Pulmonary artery endothelial cell (primary cell): ENCODE data around the gene ALAS1. TPM values are rescaled to one million over a fixed set of nuclear protein-coding genes. Genes with fewer than 3 reads are reported as not detected.
"Not testable (repeated sequence)": the region's sequence is repeated elsewhere in the genome, so short reads cannot be mapped to it uniquely, and the experiment has no call there.

ENCODE experiments used
- DNase-seq: peaks from one replicate; pipeline ENCODE4 v3.0.0-alpha.2; 2011; ENCODE audit warnings: low read depth, low spot score
- total RNA-seq: library from RNA; depleted of rRNA; stranded (reverse); fragments of >200 nt; gene quantifications from 2 replicates; pipeline ENCODE4 v1.2.3, GENCODE V29; 2014

Gene ALAS1
- total RNA-seq, 1 donor from 2014 or later = 58.4 TPM

DNA sequence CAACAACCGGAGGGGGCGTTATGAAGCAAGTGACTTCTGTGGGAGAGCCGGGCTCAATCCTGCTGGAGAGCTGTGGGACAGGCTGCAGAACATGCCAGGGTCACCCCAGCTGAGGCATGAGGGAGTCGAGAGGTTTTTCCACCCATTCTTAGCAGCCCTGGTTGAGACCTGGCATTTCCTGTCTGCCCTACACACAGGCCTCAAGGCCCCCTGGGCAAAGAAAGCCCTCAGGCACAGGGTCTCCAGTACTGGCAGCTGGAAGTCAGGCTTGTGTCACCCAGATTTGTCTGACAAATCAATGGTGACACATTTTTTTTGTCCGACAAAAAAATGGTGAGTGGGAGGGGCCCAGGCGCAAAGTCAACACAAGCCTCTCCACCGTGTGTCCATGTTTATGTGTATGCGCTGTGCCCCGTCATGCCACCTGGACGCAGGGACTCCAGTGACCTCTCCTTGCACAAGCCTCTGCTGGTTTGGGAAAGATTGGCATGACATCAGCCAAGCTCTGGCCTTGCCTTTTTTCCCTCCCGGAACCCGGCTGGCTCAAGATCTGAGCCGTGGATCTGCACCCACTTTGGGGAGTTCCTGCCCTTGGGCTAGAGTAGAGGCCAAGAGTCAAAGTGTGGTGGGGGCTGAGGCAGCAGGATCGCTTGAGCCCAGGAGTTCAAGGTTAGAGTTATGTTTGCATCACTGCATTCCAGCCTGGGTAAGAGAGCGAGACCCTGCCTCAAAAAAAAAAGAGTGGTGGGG, 20.8 kb upstream of the ALAS1 start:
- no peak for DNase-seq

DNA sequence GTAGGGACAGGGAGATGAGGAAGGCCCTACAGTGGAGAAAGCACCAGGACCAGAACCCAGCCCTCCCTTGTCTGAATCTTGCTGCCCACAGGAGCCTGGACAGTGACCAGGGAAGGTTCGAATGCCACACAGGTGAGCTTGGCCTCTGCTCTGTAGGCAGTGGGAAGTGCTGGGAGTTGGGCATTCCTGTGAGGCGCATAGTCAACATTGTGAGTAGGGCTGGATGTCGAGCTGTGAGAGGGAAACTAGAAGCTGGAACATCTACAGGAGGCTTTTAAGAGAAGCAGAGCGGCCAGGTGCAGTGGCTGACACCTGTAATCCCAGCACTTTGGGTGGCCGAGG, 20.3 kb upstream of the ALAS1 start:
- no peak for DNase-seq

DNA sequence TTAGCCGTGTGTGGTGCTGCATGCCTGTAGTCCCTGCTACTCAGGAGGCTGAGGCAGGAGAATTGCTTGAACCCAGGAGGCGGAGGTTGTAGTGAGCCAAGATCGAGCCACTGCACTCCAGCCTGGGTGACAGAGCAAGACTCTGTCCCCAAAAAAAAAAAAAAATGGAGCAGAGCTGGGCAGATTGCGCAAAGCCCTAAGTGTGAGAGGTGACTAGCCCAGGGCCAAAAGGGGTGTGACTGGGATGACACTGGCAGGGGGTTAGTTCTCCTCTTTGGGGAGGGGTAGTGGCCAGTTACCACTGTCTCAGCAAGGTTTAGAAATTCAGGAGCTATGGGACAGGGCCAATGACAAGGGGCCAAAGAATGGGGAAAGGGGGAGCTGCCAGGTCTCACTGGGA, 19.8 kb upstream of the ALAS1 start:
- not testable (repeated sequence) for DNase-seq

DNA sequence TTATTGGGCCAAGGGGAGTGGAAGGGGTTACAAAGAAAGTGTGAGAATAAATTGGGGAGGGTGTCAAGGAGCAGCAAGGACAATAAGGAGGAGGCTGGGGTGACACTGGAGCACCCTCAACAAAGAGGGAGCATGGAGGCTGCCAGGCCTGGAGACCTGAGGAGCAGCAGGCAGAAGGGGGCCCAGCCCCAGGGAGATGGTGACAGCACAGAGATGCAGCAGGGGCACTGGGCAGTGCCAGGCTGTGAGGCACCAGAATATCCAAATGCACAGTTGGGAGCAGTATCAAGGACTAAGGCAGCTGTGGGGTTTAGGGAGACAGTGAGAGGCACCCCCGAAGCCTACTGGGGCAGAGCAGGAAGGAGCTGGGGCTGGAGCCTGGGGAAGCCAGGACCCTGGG, 19.4 kb upstream of the ALAS1 start:
- DNase-seq = no peak

DNA sequence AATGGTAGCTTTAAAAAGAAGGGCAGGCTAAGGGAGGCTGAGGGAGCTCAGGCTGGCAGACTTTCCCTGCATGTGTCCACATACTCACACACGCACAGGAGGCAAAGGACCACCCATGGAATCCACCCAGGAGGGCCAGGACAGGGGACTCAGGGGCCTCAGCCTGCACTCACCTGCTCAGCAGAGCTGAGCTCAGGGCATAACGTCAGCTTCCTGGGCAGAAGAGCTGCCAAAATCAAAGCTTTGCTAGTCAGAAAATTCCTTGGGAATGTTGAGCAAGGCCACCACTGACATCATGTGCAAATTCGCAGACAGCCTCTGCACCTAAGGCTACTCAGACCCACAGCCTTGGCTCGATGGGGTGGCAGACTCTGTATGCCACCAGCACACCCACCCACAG, 16.4 kb upstream of the ALAS1 start:
- DNase-seq = no peak

DNA sequence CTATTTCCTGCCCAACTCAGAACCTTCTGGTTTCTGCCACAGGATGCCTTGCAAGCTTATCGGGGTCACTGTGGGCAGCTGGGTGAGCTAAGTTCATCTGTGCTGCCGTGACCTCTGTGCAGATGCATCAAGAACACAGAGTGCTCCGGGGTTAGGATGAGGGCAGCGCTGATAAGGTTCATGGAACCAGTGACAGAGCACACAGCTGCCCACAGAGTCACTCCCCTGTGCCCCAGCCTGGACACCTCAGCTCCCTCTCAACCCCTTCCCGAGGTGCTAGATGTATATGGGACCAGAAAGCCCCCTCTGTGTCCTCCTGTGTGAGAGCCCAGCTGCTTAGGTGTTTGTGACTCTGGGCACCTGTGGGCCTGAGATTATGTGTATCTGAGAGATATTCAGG, 15.8 kb upstream of the ALAS1 start:
- DNase-seq = no peak

DNA sequence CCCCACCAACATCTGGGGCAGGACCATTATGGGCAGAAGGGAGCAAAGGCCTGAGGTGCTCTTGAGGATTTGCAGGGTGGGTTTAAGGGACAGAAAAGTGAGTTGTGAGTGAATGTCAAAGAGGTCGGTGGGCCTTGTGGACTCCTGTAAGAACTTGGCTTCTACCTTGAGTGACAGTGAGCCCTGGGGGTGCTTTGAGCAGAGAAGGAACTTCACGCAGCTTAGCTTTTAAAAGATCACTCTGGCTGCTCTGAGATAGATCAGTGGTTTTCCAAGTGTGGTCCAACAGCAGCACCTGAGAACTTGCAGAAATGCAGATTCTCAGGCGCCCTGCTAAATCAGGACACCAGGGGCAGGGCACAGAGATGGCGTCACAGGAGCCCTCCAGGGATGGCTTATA, 15.3 kb upstream of the ALAS1 start:
- DNase-seq = no peak

DNA sequence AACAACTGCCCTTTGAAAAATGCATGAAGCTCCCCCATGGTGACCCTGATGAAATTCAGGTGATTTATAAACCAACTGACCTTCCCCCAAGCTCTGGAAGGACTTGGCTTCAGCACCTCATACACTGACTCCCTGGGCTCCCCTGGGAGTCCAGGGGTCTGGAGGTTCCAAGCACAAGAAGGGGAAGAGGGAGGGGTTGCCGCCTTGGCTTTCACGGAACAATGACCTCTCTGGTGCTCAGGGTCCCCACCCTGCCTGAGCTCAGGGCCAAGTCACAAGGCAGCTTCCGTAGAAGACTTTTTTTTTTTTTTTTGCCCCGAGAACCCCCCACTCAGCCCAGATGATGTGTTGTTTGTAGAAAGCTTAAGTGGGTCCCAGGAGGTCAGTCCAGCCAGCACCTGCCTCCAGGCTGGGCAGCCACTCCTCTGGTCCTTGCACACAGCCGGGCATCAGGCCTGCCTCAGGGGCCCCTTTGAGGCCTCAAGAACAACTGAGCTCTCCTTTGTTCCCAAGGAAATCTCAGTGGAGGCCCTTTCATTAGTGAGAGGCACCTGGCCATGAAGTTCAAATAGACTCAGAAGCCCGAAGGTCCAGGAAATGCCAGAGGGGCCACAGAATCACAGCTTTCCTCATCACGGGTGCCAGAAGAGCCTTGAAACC, 14.0 kb upstream of the ALAS1 start:
- DNase-seq = no peak

DNA sequence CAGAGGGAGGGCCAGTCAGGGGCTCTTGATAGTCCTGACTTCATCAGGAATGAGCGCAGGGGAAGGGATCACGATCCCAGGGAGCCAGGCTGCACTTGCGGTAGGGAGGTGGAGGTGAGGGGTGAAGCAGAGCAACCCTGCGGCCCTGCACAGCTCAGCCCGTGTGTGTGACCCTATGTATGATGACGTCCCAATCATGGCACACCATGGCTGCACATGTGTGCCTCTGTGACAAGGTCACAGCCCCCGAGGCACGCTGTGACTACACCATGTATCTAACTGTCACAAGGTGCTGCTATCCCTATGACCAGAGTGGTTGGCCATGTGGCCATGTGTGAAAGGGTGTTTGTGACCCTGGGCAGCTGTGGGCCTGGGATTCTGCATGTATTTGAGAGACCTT, 13.3 kb upstream of the ALAS1 start:
- no peak for DNase-seq

DNA sequence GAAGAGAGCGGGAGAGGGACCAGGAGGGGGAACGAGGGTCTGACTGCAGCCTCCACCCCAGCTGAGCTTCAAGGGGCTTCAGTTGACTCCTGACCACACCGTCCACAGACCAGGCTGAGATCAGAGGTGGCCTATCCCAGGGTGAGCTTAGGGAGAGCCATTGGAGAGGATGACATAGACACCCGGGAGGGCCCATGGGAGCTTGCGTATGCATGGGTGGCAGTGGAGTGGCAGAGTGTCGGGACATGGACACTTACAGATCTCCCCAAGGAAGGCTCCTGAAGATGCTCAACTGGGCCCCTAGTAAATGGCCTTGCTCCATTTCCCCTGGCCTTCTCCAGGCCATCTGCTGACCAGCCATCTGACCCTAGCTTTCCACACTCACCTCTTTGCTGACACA, 12.6 kb upstream of the ALAS1 start:
- DNase-seq = no peak

DNA sequence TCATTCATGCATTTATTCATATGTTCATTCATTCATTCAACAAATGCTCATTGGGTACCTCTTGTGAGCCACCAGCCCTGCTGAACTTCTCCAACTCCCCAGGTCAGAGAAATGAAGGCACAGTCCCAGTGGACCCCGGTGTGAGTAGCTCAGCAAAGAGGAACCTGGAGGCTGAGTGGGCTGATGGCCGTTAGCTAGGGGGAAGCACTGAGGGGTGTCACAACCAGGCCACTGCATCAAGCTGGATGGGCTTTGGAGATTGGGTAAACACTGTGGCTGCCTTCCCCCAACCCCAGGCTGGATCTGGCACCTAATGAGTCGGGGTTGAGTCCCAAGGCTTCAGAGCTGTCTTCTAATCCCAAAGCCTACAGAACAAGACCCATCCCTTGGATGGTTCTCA, 12.1 kb upstream of the ALAS1 start:
- DNase-seq = no peak

DNA sequence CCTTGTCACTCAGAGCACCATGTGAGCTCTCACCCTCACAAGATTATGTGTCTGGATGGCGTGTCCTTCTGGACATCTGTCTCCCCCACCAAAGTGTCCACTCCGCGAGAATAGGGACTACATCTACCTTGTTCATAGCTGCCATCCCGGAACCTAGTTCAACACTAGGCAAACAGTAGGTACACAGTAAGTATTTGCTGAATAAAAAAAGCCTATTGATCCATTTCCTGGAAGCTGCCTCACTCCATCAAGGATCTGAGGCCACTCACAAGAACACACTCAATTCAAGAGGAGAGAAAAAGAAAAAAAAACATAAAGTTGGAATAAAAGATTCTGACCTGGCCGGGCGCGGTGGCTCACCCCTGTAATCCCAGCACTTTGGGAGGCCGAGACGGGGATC, 11.2 kb upstream of the ALAS1 start:
- DNase-seq = no peak

DNA sequence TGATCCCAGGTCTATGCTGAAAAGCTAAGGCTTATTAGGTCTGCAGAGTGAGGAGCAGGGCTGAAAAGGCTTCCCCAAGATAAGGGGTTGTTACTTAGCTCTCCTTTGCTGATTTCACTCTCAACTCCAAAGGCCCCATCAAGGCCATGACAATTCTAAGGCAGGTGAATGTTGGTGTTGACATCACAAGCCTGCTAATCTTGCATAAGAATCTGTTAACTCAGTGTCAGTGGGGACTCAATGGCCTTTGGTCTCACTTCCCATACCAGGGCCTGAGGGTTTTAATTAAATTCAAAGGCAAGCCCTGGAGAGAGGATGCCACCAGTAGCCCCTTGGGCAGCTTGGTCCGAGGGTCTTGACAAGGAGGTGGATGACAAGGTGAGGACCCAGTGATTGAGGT, 9.4 kb upstream of the ALAS1 start:
- DNase-seq = no peak

DNA sequence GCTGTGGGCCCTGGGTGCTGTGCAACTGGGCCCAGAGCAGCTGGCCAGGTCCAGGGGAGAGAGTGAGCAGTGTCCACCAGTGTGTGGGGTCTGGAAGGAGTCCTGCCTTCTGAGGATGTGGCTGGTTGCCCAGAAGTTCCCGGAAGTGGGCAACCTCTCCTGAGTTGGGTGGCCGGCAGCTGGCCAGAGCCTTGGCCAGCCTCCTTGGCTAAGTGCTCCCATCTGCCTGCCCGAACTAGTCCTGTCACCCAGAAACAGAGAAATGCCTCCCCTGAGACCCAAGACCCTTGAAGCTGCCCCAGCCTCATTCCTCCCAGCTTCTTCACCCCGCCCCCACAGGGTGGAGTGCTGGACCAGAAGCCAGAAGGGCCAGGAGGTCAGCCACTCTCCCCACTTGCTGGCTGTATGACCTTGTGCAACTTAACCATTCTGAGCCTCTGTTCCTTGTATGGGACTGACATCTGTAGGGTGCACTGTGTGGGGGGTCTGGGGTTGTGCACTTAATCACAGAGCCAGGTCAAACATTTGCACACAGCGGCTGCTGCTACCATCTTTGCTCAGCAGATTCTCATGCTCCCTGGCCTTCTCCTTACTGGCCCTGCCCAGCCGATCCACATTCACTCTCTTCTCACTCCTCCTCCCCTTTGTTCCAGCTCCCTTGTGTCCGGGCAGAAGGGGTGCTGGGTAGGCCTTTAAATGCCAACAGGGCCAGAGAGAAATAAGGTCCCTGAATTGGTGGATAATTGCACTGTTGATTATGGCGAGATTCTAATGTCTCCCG, 7.5 kb upstream of the ALAS1 start:
- no peak for DNase-seq

DNA sequence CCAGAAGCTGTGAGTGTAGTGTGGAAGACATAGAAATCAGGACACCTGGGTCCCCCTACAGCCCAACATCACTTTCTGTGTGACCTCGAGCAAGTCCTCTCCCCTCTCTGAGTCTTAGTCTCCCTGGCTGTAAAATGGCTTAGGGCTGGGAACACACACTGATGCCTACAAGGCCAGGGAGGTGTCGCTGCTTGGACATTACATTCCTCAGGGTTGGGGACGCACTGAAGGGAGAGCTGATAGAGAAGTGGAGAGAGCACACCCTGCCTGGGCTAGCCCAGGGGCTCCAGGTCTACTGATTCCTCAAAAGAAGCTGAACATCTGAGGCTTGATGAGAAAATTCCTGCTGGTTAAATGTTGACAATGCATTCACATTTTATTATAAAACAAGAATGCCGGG, 6.3 kb upstream of the ALAS1 start:
- DNase-seq = no peak

DNA sequence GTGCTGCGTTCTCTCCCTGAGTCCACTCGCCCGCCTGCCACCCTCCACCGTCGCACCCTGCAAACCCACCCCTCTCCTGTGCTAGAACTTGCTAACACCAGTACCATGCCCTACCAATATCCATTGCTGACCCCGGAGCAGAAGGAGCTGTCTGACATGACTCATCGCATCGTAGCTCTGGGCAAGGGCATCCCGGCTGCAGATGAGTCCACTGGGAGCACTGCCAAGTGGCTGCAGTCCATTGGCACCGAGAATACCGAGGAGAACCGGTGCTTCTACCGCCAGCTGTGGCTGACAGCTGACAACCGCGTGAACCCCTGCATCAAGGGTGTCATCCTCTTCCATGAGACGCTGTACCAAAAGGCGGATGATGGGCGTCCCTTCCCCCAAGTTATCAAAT, 4.9 kb upstream of the ALAS1 start:
- DNase-seq = no peak

DNA sequence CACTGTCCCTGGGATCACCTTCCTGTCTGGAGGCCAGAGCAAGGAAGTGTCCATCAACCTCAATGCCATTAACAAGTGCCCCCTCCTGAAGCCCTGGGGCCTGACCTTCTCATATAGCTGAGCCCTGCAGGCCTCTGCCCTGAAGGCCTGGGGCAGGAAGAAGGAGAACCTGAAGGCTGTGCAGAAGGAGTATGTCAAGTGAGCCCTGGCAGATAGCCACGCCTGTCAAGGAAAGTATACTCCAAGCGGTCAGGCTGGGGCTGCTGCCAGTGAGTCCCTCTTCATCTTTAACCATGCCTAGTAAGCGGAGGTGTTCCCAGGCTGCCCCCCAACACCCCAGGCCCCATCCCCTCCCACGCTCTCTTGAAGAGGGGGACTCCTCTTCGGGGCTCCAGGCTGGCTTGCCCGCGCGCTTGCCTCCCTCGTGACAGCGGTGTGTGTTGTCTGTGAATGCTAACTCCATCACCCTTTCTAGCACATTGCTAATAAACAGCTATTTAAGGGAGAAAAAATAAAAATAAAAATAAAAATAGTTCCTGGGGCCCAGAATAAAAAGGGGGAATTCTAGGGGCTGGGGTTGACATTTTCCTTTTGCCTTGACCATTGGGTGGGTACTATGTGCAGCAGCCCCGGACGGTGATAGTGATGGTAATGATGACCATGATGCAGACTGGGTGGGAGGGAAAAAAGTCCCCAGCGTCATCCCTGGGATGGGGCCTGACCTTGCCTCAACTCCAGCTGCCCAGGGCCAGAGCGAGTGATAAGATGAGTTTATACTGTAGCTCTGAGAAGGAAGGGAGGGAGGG, 3.3 kb upstream of the ALAS1 start:
- no peak for DNase-seq

DNA sequence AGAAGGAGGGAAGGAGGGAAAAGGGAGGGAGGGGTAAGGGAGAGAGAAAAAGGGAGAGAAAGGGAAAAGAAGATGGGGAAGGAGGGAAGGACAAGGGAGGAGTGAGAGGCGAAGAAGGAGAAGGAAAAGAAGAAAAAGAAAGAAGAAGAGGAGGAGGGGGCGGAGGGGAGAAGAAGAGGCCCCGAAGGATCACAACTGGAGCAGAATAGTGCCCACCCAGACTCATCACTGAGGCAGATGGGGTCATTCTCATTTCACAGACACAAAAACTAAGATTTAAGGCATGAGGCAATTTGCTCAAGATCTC, 2.7 kb upstream of the ALAS1 start:
- no peak for DNase-seq

DNA sequence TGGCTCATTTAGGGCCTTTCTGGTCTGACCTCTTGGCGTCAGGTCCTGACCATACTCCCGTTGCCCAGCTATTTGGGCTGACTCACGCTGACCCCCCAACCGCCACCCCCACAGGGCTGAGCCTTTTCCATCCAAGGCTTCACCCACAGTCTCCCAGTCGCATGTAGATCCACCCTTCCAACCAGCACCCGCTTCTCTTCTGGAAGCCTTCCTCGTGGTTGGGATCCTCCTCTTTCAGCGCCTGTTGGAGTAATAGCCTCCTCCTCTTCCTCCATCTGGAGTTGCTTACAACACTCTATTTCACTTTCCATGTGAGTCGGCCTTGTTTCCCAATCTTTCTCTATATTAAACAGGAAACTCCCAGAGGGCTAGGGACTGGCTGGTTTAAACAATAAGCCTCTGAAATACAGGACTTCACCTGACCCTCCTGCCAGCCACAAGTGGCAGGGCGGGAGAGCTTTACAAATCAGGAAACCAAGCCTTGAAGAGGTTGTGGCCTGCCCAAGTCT, 2.1 kb upstream of the ALAS1 start:
- no peak for DNase-seq

DNA sequence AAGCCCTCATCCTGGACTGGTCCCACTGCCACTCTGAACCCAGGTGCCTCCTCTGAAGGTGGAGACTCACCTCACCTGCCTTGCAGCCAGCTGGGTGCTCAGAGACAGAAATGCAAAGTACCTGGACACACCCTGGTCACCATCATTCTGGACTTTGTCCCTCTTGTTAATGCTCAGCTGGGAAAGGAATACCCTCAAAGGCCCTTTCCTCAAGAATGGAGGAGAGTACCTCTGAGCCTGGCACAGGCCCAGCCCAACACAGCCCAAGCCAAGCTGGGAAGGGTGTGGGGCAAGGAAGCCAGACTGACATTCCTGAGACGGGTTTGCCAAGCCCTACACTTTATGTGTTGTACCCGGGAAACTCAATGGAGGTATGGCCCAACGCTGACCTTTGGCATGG, 983 bp upstream of the ALAS1 start:
- DNase-seq = no peak

DNA sequence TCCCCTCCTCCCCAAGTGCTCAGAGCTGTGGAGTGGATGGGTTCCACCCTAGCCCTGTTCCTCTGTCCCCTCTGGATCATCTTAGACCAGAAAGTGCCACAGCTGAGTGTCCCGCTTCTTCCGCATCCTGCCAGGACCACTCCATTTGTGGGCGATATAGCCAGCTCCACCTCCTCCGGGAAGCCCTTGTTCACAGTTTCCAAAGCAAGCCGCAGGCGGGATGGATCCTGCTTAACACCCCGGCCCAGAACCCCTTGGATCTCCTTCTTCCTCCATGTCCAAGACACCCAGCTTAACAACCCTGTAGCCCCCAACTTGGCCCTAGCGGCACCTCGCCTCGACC, 490 bp upstream of the ALAS1 start:
- DNase-seq = no peak
